NCI-H2227 treated with DMSO at 0.1 percent for 48 hours (cell line): ENCODE results near the gene FHIT.

Experiments
- DNase-seq: peaks from one replicate; lab custom pipeline; 2025; lab: John Stamatoyannopoulos, UW

FHIT gene

DNA sequence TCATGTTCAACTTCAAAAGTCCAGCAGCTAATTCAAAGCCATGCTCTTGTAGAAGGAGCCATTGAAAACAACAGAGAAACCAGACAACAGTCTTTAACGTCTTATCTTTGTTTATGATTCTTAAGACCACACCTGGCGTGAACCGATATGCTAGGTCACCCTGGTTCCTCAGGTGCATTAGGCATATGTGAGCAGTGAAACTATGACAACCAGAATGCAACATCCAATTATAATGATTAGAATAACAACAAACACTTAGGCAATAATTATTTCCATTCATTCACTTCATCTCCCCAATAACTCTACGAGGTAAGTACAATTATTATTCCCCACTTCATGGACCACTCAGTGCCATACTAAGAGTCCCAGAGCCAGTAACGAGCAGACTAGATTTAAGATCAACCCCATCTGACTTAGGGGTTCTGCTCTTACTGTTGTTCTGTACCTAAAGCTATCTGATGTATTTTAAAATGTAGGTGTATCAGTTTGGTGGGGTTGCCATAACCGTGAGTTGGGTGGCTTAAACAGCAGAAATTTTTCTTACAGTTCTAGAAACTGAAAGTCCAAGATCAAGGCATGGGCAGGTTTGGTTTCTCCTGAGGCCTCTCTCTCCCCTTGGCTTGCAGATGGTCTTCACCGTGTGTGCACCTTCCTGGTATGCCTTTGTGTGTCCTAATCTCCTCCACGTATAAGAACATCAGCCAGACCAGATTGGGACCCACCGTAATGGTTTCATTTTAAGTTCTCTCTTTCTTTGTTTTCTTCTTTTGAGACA is 1203.6 kb downstream of the FHIT start:
- no peak for DNase-seq

DNA sequence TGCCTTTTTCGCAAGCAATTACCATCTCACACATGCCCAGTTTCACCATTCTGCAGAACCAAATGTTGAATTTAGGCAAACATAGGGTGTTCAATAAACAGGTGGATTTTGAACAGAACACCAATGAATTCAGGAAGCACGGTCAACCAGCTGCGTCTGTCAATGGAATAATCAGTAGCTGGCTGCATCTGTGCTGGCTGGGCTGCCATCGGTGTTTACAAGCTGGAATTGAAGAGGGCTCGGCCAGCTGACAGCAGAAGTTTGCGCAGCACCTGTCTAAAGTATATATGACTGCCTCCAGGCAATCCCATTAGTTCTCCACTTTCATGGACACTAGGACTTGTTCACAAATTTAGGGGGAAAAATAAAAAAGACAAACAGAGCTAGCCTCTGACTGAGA is 1205.0 kb downstream of the FHIT start:
- DNase-seq, result no peak

DNA sequence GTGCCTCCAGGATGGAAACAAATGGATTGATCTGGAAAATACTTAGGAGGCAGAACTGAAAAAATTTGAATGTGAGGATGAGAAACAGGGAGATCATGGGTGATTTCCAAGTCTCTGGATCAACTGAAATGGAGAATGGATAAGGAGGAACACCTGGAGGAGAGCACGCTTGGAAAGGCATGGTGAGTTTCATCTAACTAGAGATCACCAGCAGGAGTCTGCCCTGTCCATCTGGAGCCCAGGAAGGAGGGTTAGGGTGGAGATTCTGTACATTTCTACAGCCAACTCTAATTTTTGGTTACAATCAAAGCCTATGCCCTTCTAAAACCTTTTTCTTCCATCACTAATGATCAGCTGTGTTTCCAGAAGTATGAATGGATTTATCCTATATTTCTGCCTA is 1205.6 kb downstream of the FHIT start:
- no peak for DNase-seq

DNA sequence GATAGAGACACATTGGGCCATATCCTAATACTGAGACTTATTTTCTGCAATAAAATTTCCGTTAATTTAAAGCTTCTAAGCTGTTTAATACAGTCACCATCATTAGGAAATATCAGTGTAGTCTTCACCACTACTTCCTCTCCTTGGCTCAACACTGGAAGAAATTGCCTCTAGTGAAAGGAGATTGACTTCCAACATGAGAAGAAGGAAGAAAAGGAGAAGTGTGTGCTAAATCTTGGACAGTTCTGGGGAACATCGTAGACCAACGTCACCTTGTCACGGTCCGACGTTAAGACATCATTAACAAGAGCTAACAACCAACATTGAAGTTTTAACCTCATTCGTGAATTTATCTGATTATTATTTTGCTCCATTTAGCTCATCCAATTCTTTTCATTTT is 1214.4 kb downstream of the FHIT start:
- no peak for DNase-seq

DNA sequence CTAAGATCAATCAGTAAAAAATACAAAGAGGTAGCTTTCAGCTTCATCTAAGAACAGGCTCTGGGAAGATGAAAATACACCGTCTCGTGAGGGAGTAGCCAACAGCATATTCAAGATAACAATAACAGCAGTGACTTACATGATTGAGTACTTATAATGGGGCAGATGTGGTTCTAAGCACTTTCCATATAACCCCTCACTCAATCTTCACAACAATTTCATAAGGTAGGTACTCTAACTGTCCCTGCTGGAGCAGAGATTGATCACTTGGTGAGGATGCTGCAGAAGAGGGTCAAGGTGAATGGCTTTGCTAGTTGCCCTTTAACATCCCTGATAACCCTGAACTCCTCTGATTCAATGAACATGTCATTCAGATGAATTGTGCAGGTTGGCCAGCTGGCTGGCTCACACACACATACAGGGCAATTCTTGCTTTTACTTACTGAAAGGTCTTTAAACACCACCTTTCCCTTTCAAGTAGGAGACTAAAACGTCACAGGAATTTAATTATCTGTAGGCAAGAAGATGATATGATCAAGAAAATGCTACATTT is 1217.3 kb downstream of the FHIT start:
- DNase-seq, result no peak

DNA sequence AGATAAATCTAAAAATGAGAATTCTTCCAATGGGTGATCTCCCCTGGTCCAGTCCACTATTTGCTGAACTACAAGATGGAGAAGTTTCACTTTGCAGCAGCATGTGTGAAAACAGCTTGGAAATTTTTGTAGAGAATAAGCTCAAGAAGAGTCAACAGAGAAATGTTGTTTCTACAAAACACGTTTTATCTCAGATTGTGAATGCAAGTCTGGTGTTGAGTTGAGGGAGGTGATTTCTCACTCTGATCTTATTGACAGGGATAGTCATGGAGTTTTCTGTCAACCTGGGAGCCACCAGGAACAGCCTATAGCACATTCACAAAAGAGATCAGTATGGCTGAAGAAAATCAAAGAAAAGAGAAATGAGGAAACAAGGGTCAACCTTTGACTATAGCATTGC is 1220.3 kb downstream of the FHIT start:
- DNase-seq, result no peak

DNA sequence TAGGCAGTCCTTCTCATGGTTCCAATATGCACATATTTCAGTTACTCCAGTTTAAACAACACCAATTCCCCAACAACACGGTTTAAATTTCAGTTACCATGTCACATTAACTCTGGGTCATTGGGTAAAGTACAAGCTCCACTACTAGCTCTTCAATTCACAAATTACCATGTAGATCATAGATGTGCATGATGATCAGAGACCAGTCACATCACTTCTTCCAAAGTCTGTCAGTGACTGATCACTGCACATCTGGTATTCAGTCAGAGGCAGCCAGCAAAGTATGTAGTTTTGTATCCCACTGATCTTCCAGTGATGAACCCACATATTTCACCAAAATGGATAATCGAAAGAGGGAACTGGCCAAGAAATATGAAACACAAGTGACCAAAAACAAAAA is 1223.0 kb downstream of the FHIT start:
- no peak for DNase-seq

DNA sequence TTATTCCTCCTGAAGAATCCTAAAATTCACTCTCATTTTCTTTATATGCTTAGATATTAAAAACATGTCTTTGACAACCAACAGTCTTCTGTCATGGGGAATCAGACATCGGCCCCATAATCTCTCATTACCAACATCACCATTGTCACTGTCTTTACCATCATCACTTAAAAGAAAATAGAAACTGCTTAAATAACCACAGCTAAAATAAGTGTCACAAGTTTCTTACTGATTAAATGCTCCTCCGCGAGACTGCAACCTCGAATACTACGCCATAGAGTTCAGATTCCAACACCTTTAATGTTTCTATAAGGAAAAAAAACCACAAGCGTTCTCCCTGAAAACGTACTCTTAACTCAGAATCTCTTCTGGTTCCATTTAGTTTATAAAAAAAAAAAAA is 1223.9 kb downstream of the FHIT start:
- no peak for DNase-seq

DNA sequence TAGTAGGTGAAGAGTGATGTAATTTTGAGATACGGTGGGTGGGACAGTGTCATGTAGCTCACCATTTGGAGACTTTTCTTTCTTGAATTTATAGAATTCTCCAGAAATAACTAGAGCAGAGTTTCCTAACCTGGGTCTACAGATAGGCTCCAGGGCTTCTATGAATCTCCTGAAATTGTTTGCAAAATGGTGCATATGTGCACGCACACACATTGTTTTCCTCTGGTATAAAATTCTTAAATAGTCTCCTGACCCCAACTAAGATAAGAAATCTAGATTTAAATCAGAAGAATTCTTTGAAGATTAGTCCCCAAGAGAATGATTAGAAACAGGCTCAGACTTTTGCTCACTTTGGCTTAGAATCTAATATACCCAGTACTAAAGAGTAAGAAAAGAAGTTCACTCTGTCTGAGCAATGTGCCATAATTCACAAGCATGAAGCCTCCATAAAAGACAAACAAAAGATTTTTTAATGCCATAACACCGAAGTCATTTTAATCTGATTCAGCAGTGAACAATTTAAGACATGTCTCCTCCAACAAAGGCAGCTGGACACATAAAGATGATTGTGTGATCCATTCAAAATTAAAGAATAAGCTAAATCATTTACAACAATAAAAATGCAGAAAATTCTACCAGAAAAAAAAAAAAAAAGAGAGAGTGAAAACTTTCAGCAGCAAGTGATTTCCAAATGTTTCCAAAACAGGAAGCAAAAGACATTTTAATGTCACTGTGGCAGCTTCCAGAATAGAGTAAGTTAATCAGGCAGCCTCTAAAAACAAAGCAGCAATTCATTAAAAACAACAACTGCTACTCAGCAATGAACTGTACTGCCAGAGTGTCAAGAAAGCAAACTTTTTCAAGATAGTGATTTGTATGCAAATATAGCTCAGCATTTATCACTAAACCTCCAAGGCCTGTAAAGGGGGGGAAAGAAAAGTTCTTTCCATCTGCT is 1225.9 kb downstream of the FHIT start:
- no peak for DNase-seq

DNA sequence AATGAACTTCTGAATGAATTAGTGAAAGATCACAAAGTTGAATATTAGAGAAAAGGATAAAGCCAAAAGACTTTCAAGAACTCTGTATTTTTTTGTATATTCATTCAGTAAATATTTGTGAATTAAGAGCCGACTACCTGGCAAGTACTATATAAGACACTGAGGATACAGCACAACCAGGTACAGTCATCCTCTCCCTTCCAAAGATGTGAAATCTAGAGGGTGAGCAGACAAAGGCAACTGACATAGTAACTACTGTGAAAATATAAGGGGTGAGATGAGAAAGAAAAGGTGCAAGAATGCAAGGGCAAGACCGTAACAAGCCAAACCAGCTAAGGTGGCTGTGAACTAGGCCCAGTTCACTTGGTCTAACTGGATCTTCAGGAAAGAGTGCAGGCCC is 1226.9 kb downstream of the FHIT start:
- DNase-seq, result no peak

DNA sequence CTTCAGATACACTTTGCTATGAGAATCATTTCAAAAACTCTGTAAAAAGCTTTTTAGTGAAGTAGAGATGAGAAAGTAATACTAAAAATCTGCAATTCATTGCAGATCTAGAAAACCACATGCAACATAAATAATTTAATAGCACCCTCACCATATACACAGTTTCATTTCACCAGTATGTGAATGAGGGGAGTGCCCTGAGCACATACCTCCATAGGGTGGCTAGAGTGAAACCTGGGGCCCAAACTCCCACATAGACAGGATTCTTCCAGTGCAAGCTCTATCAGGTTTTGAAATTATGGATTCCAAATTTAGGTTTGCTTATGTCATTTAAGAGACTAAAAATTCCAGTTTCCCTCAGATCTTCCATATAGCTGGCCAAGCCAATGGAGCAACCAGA is 1228.1 kb downstream of the FHIT start:
- no peak for DNase-seq

DNA sequence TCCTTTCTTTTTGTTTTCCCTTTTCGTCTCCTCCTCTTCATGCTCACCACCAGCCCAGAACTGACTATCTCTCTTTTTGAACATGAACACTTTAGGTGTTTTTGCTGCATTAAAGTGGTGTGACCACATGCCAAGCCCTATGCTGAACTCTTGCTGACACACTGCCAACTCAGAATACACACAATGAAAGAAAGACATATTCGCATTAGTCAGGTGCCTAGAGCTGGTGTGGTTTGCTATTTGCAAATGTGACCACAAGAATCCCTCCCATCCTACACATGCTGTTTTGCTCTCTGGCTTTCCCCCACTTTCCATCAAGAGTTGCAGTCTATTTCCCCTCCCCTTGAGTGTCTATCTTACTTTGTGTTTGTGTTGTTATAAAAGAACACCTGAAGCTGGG is 1233.6 kb downstream of the FHIT start:
- no peak for DNase-seq

DNA sequence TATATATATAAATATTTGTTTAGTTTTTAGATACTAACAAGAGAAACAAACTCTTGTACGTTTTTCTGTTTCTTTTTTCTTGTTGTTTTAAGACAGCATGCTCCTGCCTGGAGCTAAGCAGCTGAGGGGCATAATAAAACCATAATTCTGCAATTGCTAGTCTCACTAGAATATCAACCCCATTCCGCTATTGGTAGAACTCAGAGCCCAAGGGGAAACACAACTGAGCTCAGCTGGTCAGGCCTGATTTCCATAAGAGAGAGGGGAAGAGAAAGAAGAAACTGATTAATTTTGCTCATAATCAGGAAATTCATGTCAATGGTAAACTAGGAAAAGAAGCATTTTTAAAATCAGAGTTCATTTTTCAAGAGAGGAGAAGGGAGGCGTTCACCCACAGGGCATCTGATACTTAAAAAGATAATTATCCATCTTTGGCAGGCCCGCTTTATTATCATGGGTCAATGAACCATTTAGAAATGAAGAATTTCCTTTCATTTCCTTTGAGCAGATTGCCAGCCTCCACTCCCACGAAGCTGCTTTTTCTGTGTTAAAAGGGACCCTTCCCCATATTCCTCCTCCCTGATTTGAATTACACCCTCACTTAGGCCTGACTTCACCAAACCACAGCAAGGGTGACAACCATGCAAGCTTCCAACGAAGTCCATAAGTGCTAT is 1236.1 kb downstream of the FHIT start:
- DNase-seq, result no peak

DNA sequence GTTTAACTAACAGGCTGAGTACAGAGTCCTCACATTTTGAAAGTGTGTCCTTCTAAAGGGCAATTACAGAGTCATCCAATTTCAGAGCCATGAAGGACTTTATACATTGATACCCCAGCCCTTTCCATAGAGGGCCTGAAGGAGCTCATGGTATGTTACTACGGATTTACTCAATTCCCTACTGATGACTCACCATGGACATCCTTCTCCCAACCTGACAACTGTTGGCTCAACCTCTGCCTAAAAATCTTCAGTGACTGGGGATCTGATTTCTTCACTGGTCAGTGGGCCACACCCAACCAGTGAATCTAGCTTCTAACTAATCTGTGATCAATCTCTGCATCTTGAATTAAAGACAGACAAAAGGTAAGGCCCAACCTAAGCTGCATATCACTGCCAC is 1238.0 kb downstream of the FHIT start:
- no peak for DNase-seq

DNA sequence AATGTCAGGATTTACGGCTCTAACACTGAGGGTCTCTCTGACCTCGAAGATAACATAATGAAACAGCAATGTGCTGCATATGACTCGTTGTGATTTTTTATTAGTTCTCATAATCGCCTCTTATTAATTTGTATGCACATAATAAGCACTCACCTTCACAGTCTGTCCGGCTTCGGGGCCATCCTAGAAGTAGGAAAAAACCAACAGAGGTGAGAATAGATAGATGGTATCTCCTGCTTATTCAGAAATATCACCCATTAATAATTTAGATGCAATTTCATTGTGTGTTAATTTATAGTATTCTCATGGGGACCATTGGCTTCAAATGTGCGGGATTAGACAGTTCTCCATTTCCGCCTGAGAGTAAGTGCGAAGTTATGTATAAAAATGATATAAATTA is 1240.0 kb downstream of the FHIT start:
- no peak for DNase-seq

DNA sequence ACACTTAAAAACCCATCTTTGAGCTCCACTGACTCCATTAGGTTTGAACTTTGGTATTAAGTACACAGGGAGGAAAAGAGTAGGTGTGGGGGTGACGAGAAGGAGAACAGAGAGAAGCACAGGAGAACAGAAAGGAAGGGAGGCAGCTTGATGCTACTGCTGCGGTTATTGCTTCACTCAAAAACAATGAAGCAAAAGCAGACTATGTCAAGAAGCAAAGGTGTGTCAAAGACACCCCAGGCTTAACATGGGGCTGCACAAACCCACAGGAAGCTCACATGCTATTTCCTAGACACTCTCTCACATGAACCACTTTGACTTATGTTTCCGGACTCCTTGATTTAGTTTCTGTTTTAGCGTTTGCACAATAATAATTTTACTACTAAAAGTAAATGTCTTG is 1240.5 kb downstream of the FHIT start:
- no peak for DNase-seq

DNA sequence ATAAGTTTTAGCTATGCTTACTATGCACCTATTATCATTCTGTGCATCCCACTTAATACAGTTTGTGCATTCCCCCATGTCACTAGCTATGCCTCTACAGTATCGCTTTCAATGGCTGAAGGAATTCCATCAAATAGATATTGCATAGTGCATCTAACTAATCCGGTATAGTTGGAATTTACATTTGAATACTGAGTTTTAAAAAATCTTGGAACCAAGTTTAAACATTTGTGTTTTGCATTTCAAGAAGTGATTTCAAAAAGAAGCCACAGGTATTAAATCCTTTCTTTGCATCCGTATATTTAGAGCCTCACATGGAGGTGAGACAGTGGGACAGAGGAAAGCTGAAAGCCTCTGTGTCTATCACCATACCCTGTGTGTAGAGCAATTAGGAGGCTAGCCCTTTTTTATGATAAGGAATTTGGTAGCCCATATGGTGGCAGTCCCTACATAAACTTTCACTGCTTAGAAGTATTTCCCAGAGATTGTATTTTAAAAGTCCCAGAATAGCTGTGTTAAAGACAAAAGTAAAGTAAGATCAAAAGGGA is 1241.2 kb downstream of the FHIT start:
- DNase-seq, result no peak

DNA sequence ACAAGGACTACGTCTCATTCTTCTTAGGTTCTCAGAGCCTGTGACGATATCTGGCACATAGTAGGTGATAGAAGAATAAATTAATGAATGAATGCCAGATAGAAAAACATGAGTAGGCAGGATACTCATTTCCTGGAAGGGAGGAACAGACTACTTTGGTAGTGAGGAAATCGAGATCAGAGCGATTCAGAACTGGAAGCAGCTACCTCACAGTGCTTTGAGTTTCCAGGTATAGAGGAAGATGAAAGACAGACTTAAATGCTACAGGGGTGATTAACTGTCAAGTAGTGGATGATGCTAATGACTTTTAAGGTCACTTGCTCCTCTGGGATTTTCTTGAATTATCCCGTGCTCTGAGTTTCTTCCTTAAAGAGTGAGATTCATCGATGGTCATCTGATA is 1249.9 kb downstream of the FHIT start:
- DNase-seq, result no peak

DNA sequence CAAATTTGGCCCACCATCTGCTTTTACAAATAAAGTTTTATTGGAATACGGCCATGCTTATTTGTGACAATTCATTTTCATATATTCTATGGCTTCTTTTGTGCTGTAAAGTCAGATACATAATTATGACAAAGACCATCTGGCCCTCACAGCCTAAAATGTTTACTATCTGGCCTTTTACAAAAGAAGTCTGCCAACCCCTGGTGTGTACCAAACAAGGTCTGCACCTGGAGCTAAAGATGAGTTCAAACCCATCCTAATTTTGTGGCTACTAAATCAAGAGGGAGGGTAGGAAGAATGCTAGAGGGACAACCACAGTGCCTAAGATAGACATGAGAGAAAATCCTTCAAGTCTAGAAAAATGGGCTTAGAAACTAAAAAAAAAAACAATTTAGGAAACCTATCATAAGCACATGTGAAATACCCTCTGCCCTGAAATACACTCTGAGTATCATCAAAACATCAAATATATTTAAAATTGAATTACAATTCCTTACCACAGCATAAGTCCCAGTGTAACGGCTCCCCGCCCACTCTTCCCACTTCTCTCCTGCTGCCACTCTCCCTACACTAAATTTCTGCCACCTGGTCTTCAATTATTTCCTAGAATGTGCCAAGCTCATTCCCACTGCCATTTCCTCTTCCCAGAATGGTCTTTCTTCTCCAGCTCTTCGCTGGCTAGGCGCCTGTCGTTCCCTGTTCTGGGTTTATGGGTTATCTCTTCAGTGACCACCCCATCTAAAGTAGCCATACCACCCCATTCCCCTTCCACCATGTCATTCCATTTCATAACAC is 1250.7 kb downstream of the FHIT start:
- DNase-seq, result no peak

DNA sequence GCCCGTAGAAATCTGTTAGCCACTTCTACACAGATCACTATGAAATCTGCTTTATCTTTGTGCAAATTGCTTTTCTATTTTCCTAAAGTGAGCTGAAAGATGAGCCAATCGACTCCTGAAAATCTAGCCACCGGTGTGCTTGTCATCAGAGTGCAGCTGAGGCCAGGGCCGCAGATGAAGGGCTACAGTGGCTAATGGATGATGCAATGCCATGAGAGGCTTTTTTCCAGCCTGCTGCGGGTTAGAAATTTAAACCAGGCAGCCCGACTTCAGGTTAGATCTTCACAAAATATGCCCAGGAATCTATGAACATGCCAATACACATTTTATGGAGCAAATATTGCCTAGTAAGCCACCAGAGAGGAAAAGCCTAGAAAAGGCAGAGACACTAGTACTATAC is 1253.2 kb downstream of the FHIT start:
- no peak for DNase-seq

DNA sequence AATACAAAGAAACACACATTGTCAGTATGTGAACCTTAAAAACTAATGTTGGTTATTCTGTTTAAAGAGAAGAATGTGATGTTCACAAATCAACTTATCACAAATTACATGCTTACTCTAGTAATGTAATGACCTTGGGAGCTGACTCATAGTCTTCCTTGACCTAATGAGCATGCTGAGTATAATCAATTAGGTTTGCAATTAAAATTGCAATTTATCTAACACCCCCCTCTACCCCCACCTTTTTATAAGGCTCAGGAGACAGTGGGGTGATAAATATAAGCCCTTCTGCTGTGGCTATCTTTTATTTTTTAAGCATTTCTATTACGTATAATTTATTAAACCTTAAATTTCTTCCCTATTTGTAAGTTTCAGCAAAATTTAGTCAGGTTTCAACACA is 1253.7 kb downstream of the FHIT start:
- DNase-seq, result no peak
